HEK293 (cell line): ENCODE results near the gene ADK.

Experiments used
- CTCF ChIA-PET: fragments of 350-600 bp; formaldehyde crosslinking; extraction: SDS; loops from one replicate; lab custom pipeline; 2021; ENCODE audit warnings: antibody characterized with exemption; lab: Yijun Ruan, JAX
- POLR2A ChIA-PET: fragments of 300-600 bp; formaldehyde crosslinking; extraction: SDS; loops from one replicate; lab custom pipeline; 2020; ENCODE audit warnings: antibody characterized with exemption, inconsistent platforms; lab: Yijun Ruan, JAX
- H3K27ac ChIP-seq: fragments of 200-500 bp; sonication (Bioruptor generic); 2 replicates; pipeline ENCODE4 v1.5.1; 2014; ENCODE audit warnings: low read depth, low read length, control low read depth, inconsistent platforms; ENCODE audit errors: extremely low read depth
- H3K36me3 ChIP-seq, 2 experiments: fragments of 200-500 bp in 1 of 2; sonication (Bioruptor generic) in 1 of 2; 1 replicate in 1 of 2; 2 replicates in 1 of 2; pipeline ENCODE4 v1.5.1; 2014 to 2017; ENCODE audit warnings: inconsistent platforms in 2 of 2, low read length in 2 of 2; ENCODE audit not compliant: control insufficient read depth in 2 of 2, insufficient read depth in 1 of 2
- H3K4me1 ChIP-seq: fragments of 200-500 bp; sonication (Bioruptor generic); 2 replicates; pipeline ENCODE4 v1.5.1; 2014; ENCODE audit warnings: mild to moderate bottlenecking, low read length, inconsistent platforms; ENCODE audit not compliant: control insufficient read depth, insufficient read depth
- H3K4me3 ChIP-seq: 2 replicates; pipeline ENCODE4 v1.5.1; 2011; ENCODE audit warnings: low read depth, mild to moderate bottlenecking, control low read depth, low read length, moderate library complexity
- H3K9me3 ChIP-seq: fragments of 200-500 bp; sonication (Bioruptor generic); 2 replicates; pipeline ENCODE4 v1.5.1; 2014; ENCODE audit warnings: low read depth, low read length, inconsistent platforms; ENCODE audit not compliant: control insufficient read depth, insufficient read depth
- BCL6B ChIP-seq: fragments of 450-650 bp; formaldehyde crosslinking; IDR thresholded peaks from 2 replicates; pipeline ENCODE4 v1.5.1; 2017; ENCODE audit warnings: missing biosample characterization, missing genetic modification characterization
- HOXA7 ChIP-seq: sonication (generic); formaldehyde crosslinking; IDR thresholded peaks from 2 replicates; pipeline ENCODE4 v1.8.1; 2022; ENCODE audit warnings: missing genetic modification reagents, borderline replicate concordance
- KLF1 ChIP-seq: fragments of 450-650 bp; formaldehyde crosslinking; IDR thresholded peaks from 2 replicates; pipeline ENCODE4 v1.5.1; 2016; ENCODE audit warnings: missing biosample characterization, missing genetic modification characterization
- KLF8 ChIP-seq: fragments of 450-650 bp; formaldehyde crosslinking; IDR thresholded peaks from 2 replicates; pipeline ENCODE4 v1.5.1; 2016; ENCODE audit warnings: missing biosample characterization, missing genetic modification characterization
- SALL2 ChIP-seq: fragments of 450-650 bp; formaldehyde crosslinking; IDR thresholded peaks from 2 replicates; pipeline ENCODE4 v1.5.0; 2017; ENCODE audit warnings: missing biosample characterization, mild to moderate bottlenecking, missing genetic modification characterization, borderline replicate concordance
- YY2 ChIP-seq: fragments of 450-650 bp; formaldehyde crosslinking; IDR thresholded peaks from 2 replicates; pipeline ENCODE4 v1.5.1; 2016; ENCODE audit warnings: missing biosample characterization, missing genetic modification characterization
- ZEB2 ChIP-seq: fragments of 450-650 bp; formaldehyde crosslinking; IDR thresholded peaks from 2 replicates; pipeline ENCODE4 v1.5.1; 2016; ENCODE audit warnings: missing biosample characterization, missing genetic modification characterization
- ZFP69B ChIP-seq: fragments of 450-650 bp; formaldehyde crosslinking; IDR thresholded peaks from 2 replicates; pipeline ENCODE4 v1.5.1; 2016; ENCODE audit warnings: missing biosample characterization, missing genetic modification characterization
- ZNF292 ChIP-seq: fragments of 450-650 bp; formaldehyde crosslinking; IDR thresholded peaks from 2 replicates; pipeline ENCODE4 v1.5.1; 2016; ENCODE audit warnings: low read depth, missing biosample characterization, missing genetic modification characterization, borderline replicate concordance
- ZNF311 ChIP-seq: fragments of 450-650 bp; formaldehyde crosslinking; IDR thresholded peaks from 2 replicates; pipeline ENCODE4 v1.5.1; 2017; ENCODE audit warnings: missing biosample characterization, missing genetic modification characterization, borderline replicate concordance
- ZNF433 ChIP-seq: fragments of 450-650 bp; formaldehyde crosslinking; IDR thresholded peaks from 2 replicates; pipeline ENCODE4 v1.5.1; 2016; ENCODE audit warnings: missing biosample characterization, missing genetic modification characterization, low read depth
- ZNF530 ChIP-seq: fragments of 450-650 bp; formaldehyde crosslinking; IDR thresholded peaks from 2 replicates; pipeline ENCODE4 v1.5.1; 2016; ENCODE audit warnings: low read depth, missing biosample characterization, missing genetic modification characterization
- ZNF610 ChIP-seq: fragments of 450-650 bp; formaldehyde crosslinking; IDR thresholded peaks from 2 replicates; pipeline ENCODE4 v1.5.1; 2016; ENCODE audit warnings: missing biosample characterization, missing genetic modification characterization, borderline replicate concordance
- ZNF639 ChIP-seq: fragments of 450-650 bp; formaldehyde crosslinking; IDR thresholded peaks from 2 replicates; pipeline ENCODE4 v1.5.1; 2016; ENCODE audit warnings: missing biosample characterization, missing genetic modification characterization
- ZNF664 ChIP-seq: fragments of 450-650 bp; formaldehyde crosslinking; IDR thresholded peaks from 2 replicates; pipeline ENCODE4 v1.5.1; 2016; ENCODE audit warnings: missing biosample characterization, missing genetic modification characterization
- ZNF792 ChIP-seq: fragments of 450-650 bp; formaldehyde crosslinking; IDR thresholded peaks from 2 replicates; pipeline ENCODE4 v1.5.1; 2016; ENCODE audit warnings: missing biosample characterization, missing genetic modification characterization
- ZNF830 ChIP-seq: fragments of 450-650 bp; IDR thresholded peaks from 2 replicates; pipeline ENCODE4 v1.5.0; 2018; ENCODE audit warnings: missing biosample characterization, missing genetic modification characterization, low read depth, mild to moderate bottlenecking, moderate library complexity
- TF ChIP-seq, protein P1 (sequence below): fragments of 450-650 bp; formaldehyde crosslinking; IDR thresholded peaks from 2 replicates; pipeline ENCODE4 v1.5.1; 2016; ENCODE audit warnings: missing biosample characterization, missing genetic modification characterization
- TF ChIP-seq, protein P2 (sequence below): fragments of 450-650 bp; formaldehyde crosslinking; IDR thresholded peaks from 2 replicates; pipeline ENCODE4 v1.5.1; 2016; ENCODE audit warnings: missing biosample characterization, missing genetic modification characterization
- TF ChIP-seq, protein P3 (sequence below): fragments of 450-650 bp; IDR thresholded peaks from 2 replicates; pipeline ENCODE4 v1.5.1; 2018; ENCODE audit warnings: missing biosample characterization, mild to moderate bottlenecking, missing genetic modification characterization
- TF ChIP-seq, protein P4 (sequence below): fragments of 450-650 bp; formaldehyde crosslinking; IDR thresholded peaks from 2 replicates; pipeline ENCODE4 v1.5.1; 2016; ENCODE audit warnings: missing biosample characterization, missing genetic modification characterization

ADK gene

DNA sequence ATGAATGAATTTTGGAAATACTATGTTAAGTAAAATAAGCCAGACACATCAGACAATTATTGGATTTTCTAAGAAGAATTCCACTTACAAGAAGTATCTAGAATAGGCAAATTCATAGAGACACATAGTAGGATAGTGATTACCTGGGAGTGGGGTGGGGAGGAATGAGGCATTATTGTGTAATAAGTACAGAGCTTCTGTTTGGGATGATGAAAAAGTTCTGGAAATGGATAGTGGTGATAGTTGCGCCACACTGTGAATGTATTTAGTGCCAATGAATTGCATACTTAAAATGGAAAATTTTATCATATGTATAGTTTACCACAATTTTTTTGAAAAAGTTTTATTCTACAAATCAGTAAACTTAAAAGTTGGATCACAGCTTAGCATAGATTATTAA is 378.2 kb downstream of the ADK start:
- H3K27ac ChIP-seq, result no peak overlapping the region
- ChIA-PET POLR2A (no interaction called here), CTCF (interaction anchor here (0.6 kb wide), 1 partner anchor 498 kb away, joined by 3 read pairs; no protein-coding TSS in a partner anchor)
- no peaks in the 10 kb centered on the region for H3K4me1 ChIP-seq
- H3K4me3 ChIP-seq, result no peak overlapping the region
- TF ChIP-seq ZNF311 (tag by site-specific recombination) (no peak), ZNF639 (no peak), KLF1 (tag by site-specific recombination) (no peak), BCL6B (tag by site-specific recombination) (no peak), ZNF530 (tag by site-specific recombination) (no peak), ZNF610 (tag by site-specific recombination) (no peak), ZNF664 (tag by site-specific recombination) (no peak), HOXA7 (no peak), KLF8 (no peak), ZFP69B (tag by site-specific recombination) (no peak), ZNF433 (tag by site-specific recombination) (no peak), SALL2 (tag by site-specific recombination) (no peak), ZEB2 (no peak), YY2 (tag by site-specific recombination) (no peak)
- TF ChIP-seq, protein P1, sequence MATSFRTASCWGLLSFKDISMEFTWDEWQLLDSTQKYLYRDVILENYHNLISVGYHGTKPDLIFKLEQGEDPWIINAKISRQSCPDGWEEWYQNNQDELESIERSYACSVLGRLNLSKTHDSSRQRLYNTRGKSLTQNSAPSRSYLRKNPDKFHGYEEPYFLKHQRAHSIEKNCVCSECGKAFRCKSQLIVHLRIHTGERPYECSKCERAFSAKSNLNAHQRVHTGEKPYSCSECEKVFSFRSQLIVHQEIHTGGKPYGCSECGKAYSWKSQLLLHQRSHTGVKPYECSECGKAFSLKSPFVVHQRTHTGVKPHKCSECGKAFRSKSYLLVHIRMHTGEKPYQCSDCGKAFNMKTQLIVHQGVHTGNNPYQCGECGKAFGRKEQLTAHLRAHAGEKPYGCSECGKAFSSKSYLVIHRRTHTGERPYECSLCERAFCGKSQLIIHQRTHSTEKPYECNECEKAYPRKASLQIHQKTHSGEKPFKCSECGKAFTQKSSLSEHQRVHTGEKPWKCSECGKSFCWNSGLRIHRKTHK (tag by site-specific recombination), result no peak
- TF ChIP-seq, protein P2, sequence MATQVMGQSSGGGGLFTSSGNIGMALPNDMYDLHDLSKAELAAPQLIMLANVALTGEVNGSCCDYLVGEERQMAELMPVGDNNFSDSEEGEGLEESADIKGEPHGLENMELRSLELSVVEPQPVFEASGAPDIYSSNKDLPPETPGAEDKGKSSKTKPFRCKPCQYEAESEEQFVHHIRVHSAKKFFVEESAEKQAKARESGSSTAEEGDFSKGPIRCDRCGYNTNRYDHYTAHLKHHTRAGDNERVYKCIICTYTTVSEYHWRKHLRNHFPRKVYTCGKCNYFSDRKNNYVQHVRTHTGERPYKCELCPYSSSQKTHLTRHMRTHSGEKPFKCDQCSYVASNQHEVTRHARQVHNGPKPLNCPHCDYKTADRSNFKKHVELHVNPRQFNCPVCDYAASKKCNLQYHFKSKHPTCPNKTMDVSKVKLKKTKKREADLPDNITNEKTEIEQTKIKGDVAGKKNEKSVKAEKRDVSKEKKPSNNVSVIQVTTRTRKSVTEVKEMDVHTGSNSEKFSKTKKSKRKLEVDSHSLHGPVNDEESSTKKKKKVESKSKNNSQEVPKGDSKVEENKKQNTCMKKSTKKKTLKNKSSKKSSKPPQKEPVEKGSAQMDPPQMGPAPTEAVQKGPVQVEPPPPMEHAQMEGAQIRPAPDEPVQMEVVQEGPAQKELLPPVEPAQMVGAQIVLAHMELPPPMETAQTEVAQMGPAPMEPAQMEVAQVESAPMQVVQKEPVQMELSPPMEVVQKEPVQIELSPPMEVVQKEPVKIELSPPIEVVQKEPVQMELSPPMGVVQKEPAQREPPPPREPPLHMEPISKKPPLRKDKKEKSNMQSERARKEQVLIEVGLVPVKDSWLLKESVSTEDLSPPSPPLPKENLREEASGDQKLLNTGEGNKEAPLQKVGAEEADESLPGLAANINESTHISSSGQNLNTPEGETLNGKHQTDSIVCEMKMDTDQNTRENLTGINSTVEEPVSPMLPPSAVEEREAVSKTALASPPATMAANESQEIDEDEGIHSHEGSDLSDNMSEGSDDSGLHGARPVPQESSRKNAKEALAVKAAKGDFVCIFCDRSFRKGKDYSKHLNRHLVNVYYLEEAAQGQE (tag by site-specific recombination), result no peak
- TF ChIP-seq, protein P3, sequence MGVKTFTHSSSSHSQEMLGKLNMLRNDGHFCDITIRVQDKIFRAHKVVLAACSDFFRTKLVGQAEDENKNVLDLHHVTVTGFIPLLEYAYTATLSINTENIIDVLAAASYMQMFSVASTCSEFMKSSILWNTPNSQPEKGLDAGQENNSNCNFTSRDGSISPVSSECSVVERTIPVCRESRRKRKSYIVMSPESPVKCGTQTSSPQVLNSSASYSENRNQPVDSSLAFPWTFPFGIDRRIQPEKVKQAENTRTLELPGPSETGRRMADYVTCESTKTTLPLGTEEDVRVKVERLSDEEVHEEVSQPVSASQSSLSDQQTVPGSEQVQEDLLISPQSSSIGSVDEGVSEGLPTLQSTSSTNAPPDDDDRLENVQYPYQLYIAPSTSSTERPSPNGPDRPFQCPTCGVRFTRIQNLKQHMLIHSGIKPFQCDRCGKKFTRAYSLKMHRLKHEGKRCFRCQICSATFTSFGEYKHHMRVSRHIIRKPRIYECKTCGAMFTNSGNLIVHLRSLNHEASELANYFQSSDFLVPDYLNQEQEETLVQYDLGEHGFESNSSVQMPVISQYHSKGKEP (tag by site-specific recombination), result no peak
- H3K36me3 ChIP-seq, result no peaks in the 10 kb centered on the region; a peak in 1 of 3 replicates
- no peaks in the 10 kb centered on the region for H3K9me3 ChIP-seq

- CTCF ChIA-PET, result no interaction called here
- TF ChIP-seq, protein P4, sequence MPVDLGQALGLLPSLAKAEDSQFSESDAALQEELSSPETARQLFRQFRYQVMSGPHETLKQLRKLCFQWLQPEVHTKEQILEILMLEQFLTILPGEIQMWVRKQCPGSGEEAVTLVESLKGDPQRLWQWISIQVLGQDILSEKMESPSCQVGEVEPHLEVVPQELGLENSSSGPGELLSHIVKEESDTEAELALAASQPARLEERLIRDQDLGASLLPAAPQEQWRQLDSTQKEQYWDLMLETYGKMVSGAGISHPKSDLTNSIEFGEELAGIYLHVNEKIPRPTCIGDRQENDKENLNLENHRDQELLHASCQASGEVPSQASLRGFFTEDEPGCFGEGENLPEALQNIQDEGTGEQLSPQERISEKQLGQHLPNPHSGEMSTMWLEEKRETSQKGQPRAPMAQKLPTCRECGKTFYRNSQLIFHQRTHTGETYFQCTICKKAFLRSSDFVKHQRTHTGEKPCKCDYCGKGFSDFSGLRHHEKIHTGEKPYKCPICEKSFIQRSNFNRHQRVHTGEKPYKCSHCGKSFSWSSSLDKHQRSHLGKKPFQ (tag by site-specific recombination), result no peak
- TF ChIP-seq ZNF639 (no peak), ZNF792 (tag by site-specific recombination) (no peak), ZNF830 (no peak), ZNF292 (tag by site-specific recombination) (no peak)
Measured at GRCh38 chr10:74530981-74531380, 380.0 kb downstream of the ADK start.

More at GRCh38 chr10:74530981-74531380, 380.0 kb downstream of the ADK start:
- Histone ChIP-seq H3K9me3 (no peaks in the 10 kb centered on the region), H3K4me3 (no peak overlapping the region), H3K36me3 (no peaks in the 10 kb centered on the region), H3K4me1 (no peaks in the 10 kb centered on the region), H3K27ac (no peak overlapping the region)
- POLR2A ChIA-PET, result no interaction called here
